GM12892 (cell line): Measurements from ENCODE around the gene MRGPRX4.

Experiments
- POLR2A ChIP-seq: IDR thresholded peaks from 2 replicates; pipeline ENCODE4 v1.6.1; 2011; ENCODE audit warnings: low read depth, low read length, control low read depth
- POLR2AphosphoS5 ChIP-seq: IDR thresholded peaks from 2 replicates; pipeline ENCODE4 v1.6.1; 2011; ENCODE audit warnings: low read depth, low read length, control low read depth
- TAF1 ChIP-seq: IDR thresholded peaks from 2 replicates; pipeline ENCODE4 v1.6.1; 2011; ENCODE audit warnings: low read depth, mild to moderate bottlenecking, control low read depth, low read length, borderline replicate concordance

- TF ChIP-seq POLR2A (no peak), TAF1 (no peak), POLR2AphosphoS5 (no peak)
These were observed 32.1 kb downstream of the MRGPRX4 start for GRCh38 chr11:18204771-18205170.
